A673 (cell line): ENCODE data around the gene CLEC4G. TPM values are rescaled to one million over a fixed set of nuclear protein-coding genes. Genes with fewer than 3 reads are reported as not detected.

Source experiments
- BruUV-seq: library from RNA; stranded (reverse); fragments of 400-500 nt; replicated peaks from 2 replicates; lab custom pipeline; 2021; lab: Mats Ljungman, UMichigan
- CTCF ChIA-PET: fragments of 300-600 bp; sonication (Branson Sonifier 250); formaldehyde crosslinking; loops from one replicate; lab custom pipeline; 2022; ENCODE audit warnings: antibody characterized with exemption; lab: Charles Lee
- POLR2A ChIA-PET: fragments of 300-600 bp; sonication (Branson Sonifier 250); formaldehyde crosslinking; loops from one replicate; lab custom pipeline; 2022; ENCODE audit warnings: antibody characterized with exemption; ENCODE audit not compliant: low non-redundant PET; lab: Charles Lee
- DNase-seq: peaks from one replicate; pipeline ENCODE4 v3.0.0-alpha.2; 2015; ENCODE audit warnings: low spot score
- H3K27ac ChIP-seq: fragments of 200-600 bp; sonication (generic); 2 replicates; pipeline ENCODE4 v1.5.1; 2016; ENCODE audit warnings: mixed run types, low read depth, mild to moderate bottlenecking, mixed read lengths, antibody characterized with exemption, low read length; ENCODE audit not compliant: poor library complexity, severe bottlenecking
- H3K27me3 ChIP-seq: fragments of 200-600 bp; sonication (generic); replicated peaks from 2 replicates; pipeline ENCODE4 v1.6.1; 2017; ENCODE audit warnings: mixed run types, low read depth, mild to moderate bottlenecking, mixed read lengths, antibody characterized with exemption, low read length; ENCODE audit not compliant: insufficient read depth, poor library complexity
- H3K36me3 ChIP-seq: fragments of 200-600 bp; sonication (generic); 2 replicates; pipeline ENCODE4 v1.6.1; 2016; ENCODE audit warnings: mixed run types, mild to moderate bottlenecking, mixed read lengths, antibody characterized with exemption, low read length; ENCODE audit not compliant: insufficient read depth, poor library complexity, severe bottlenecking
- H3K4me1 ChIP-seq: fragments of 200-600 bp; sonication (generic); 2 replicates; pipeline ENCODE4 v1.6.1; 2017; ENCODE audit warnings: mixed run types, mild to moderate bottlenecking, mixed read lengths, antibody characterized with exemption, low read length; ENCODE audit not compliant: insufficient read depth, poor library complexity, severe bottlenecking
- H3K4me3 ChIP-seq: fragments of 200-600 bp; sonication (generic); 2 replicates; pipeline ENCODE4 v1.5.1; 2016; ENCODE audit warnings: low read depth, mixed run types, mild to moderate bottlenecking, mixed read lengths, low read length; ENCODE audit not compliant: poor library complexity, severe bottlenecking
- H3K9me3 ChIP-seq: fragments of 200-600 bp; sonication (generic); 2 replicates; pipeline ENCODE4 v1.6.1; 2016; ENCODE audit warnings: mixed run types, low read depth, mild to moderate bottlenecking, mixed read lengths, antibody characterized with exemption, low read length; ENCODE audit not compliant: poor library complexity, severe bottlenecking
- CTCF ChIP-seq: fragments of 300-800, 200-600 bp; sonication (generic); conservative IDR thresholded peaks from 2 replicates; pipeline ENCODE4 v1.5.1; 2017; ENCODE audit warnings: low read depth, mild to moderate bottlenecking, antibody characterized with exemption, low read length, moderate library complexity, mixed read lengths
- EZH2 ChIP-seq: fragments of 200-600 bp; sonication (generic); IDR thresholded peaks from 2 replicates; pipeline ENCODE4 v1.6.1; 2017; ENCODE audit warnings: borderline replicate concordance, low read depth, mild to moderate bottlenecking, mixed read lengths, antibody characterized with exemption, low read length; ENCODE audit not compliant: poor library complexity, severe bottlenecking
- intact Hi-C: fragments of 100-400 bp; cut with micrococcal nuclease; formaldehyde crosslinking; loops from one replicate; pipeline ENCODE4 v1.10.0; 2022; ENCODE audit not compliant: unreplicated experiment
- total RNA-seq: library from RNA; stranded (reverse); gene quantifications from 2 replicates; pipeline ENCODE4 v1.2.3, GENCODE V29; 2021

CLEC4G gene
- total RNA-seq, 1 experiment from 2014 or later = not detected

GRCh38 chr19:7697721-7698287, 34.1 kb downstream of the CLEC4G start:
- H3K27me3 ChIP-seq = peaks cover 9% of the 10 kb centered on the region
- H3K9me3 ChIP-seq = no peaks in the 10 kb centered on the region
- no peaks in the 10 kb centered on the region for H3K36me3 ChIP-seq
- CTCF ChIA-PET = interaction anchor here (3.1 kb wide), 1 partner anchor 17 kb away, joined by 10 read pairs; the partner anchor contains the start of gene TRAPPC5
- TF ChIP-seq CTCF (no peak), EZH2 (no peak)
- intact Hi-C loops = no loop called here
- no peak overlapping the region for H3K27ac ChIP-seq
- no peak overlapping the region for H3K4me3 ChIP-seq
- no TSS peak for BruUV-seq
- DNase-seq = no peak
- POLR2A ChIA-PET = no interaction called here
- H3K4me1 ChIP-seq = no peaks in the 10 kb centered on the region

GRCh38 chr19:7694499-7694898, 37.4 kb downstream of the CLEC4G start:
- no peaks in the 10 kb centered on the region for H3K4me1 ChIP-seq
- no peaks in the 10 kb centered on the region for H3K9me3 ChIP-seq
- TF ChIP-seq EZH2 (no peak), CTCF (no peak)
- BruUV-seq = no TSS peak
- H3K27ac ChIP-seq = no peak overlapping the region
- no peaks in the 10 kb centered on the region for H3K36me3 ChIP-seq
- intact Hi-C loops = no loop called here
- H3K27me3 ChIP-seq = peaks cover 12% of the 10 kb centered on the region
- ChIA-PET CTCF (interaction anchor here (0.7 kb wide), 1 partner anchor 109 kb away, joined by 5 read pairs; no protein-coding TSS in a partner anchor), POLR2A (no interaction called here)
- DNase-seq = no peak
- H3K4me3 ChIP-seq = no peak overlapping the region

GRCh38 chr19:7692417-7693088, 39.4 kb downstream of the CLEC4G start:
- TF ChIP-seq EZH2 = no peak
- no peak for TF ChIP-seq CTCF
- BruUV-seq = no TSS peak
- H3K27ac ChIP-seq = no peak overlapping the region
- H3K4me3 ChIP-seq = no peak overlapping the region
- H3K36me3 ChIP-seq = no peaks in the 10 kb centered on the region
- no peaks in the 10 kb centered on the region for H3K4me1 ChIP-seq
- CTCF ChIA-PET = no interaction called here
- no peak for DNase-seq
- no peaks in the 10 kb centered on the region for H3K9me3 ChIP-seq
- peaks cover 16% of the 10 kb centered on the region for H3K27me3 ChIP-seq
- intact Hi-C loops = no loop called here
- POLR2A ChIA-PET = no interaction called here
